Tibial artery (tissue), 4 donors: ENCODE results near the gene LRRC10B.

Experiments
- DNase-seq, 2 donors: peaks; one replicate each; pipeline ENCODE4 v3.0.0-alpha.2; 2019
- H3K27ac ChIP-seq, 2 donors: fragments of 200-600 bp; sonication (generic) in 1 of 2; 1 replicate in 1 of 2; 2 replicates in 1 of 2; pipeline ENCODE4 v1.5.1; 2018 to 2019; ENCODE audit warnings: mild to moderate bottlenecking in 1 of 2
- H3K27me3 ChIP-seq, 2 donors: fragments of 200-600 bp; sonication (generic) in 1 of 2; one replicate each; pipeline versions ENCODE4 v1.5.1 to v1.6.0; 2016 to 2019
- H3K36me3 ChIP-seq, 3 donors: fragments of 200-600 bp; sonication (generic) in 2 of 3; one replicate each; pipeline ENCODE4 v1.5.1; 2016 to 2019; ENCODE audit warnings: mild to moderate bottlenecking in 2 of 3
- H3K4me1 ChIP-seq, 4 donors: fragments of 200-600 bp; sonication (generic) in 2 of 4; 1 replicate in 3 of 4; 2 replicates in 1 of 4; pipeline ENCODE4 v1.5.1; 2016 to 2019
- H3K4me3 ChIP-seq, 2 donors: fragments of 200-600 bp; sonication (generic) in 1 of 2; 1 replicate in 1 of 2; 2 replicates in 1 of 2; pipeline ENCODE4 v1.5.1; 2018 to 2019; ENCODE audit warnings: mild to moderate bottlenecking in 2 of 2
- H3K9me3 ChIP-seq, 3 donors: fragments of 200-600 bp; sonication (generic) in 1 of 3; one replicate each; pipeline ENCODE4 v1.5.1; 2016 to 2019
- CTCF ChIP-seq, 2 experiments: fragments of 200-600 bp in 1 of 2; fragments of 450-650 bp in 1 of 2; IDR thresholded peaks; one replicate each; pipeline ENCODE4 v1.5.1; 2017 to 2019; ENCODE audit warnings: antibody characterized with exemption in 2 of 2, mild to moderate bottlenecking in 1 of 2, moderate library complexity in 1 of 2
- intact Hi-C: fragments of 100-400 bp; cut with DNase I; formaldehyde crosslinking; loops from one replicate; pipeline ENCODE4 v1.15.0; 2023; ENCODE audit warnings: low total_unique reads

LRRC10B gene

DNA sequence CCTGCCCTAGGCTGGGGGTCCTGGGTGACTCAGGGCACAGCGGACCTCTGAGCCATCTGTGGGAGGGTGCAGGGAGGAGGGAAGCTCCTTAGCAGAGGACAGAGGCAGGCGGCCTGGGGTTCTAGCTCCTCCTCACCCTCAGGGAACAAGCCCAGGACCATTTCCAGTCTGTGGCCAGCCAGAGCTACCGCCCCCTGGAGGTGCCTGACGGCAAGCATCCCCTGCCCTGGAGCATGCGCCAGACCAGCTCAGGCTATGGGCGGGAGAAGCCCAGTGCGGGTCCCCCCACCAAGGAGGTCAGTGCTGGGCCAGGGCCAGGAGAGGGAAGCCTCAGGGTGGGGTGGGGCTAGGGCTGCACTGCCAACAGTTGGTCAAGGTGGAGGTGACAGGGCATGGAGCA is 26.0 kb upstream of the LRRC10B start:
- TF ChIP-seq CTCF (IDR thresholded peaks at IDR 0.05), result no peak
- no peak for DNase-seq
- H3K4me1 ChIP-seq, result peaks cover 0 to 11% (median 3%) of the 10 kb centered on the region in 4 donors
- no peaks in the 10 kb centered on the region for H3K9me3 ChIP-seq
- intact Hi-C loops, result no loop called here
- peaks cover 0 to 3% of the 10 kb centered on the region in 2 donors for H3K27me3 ChIP-seq
- H3K36me3 ChIP-seq, result peaks cover 0 to 11% (median 0%) of the 10 kb centered on the region in 3 donors
- H3K4me3 ChIP-seq, result no peak overlapping the region
- H3K27ac ChIP-seq, result no peak overlapping the region

- H3K4me1 ChIP-seq, result peaks cover 0 to 21% (median 14%) of the 10 kb centered on the region in 4 donors
- intact Hi-C loops, result no loop called here
- DNase-seq, result no peak
- peaks cover 0 to 12% (median 0%) of the 10 kb centered on the region in 3 donors for H3K36me3 ChIP-seq
- H3K9me3 ChIP-seq, result no peaks in the 10 kb centered on the region
- H3K27ac ChIP-seq, result no peak overlapping the region
- TF ChIP-seq CTCF (IDR thresholded peaks at IDR 0.05), result no peak
- H3K4me3 ChIP-seq, result no peak overlapping the region
- peaks cover 0 to 3% of the 10 kb centered on the region in 2 donors for H3K27me3 ChIP-seq
Measured at GRCh38 chr11:61484541-61484940, 24.0 kb upstream of the LRRC10B start.

DNA sequence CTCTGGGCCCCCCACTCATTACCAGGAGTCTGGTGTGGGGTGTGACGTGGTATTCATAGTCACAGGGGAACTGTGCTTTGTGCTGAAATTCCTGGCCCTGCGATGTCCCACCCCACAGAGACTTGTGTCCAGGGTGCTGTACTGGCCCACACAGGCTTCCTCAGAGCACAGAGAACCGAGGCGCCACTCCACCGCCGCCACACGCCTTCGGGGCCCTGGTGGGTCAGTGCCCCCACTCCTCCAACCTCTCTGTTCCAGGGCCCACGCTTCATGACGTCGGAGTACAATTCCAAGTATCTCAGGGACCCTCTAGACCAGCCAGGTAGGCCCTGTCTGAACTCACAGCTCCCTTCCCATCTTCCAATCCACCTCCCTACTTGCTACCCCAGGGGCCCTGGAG is 23.5 kb upstream of the LRRC10B start:
- no peak for DNase-seq

GRCh38 chr11:61486011-61486620 is 22.4 kb upstream of the LRRC10B start:
- Histone ChIP-seq H3K27me3 (peaks cover 0 to 3% of the 10 kb centered on the region in 2 donors), H3K4me3 (no peak overlapping the region), H3K36me3 (peaks cover 0 to 12% (median 0%) of the 10 kb centered on the region in 3 donors), H3K4me1 (peaks cover 0 to 34% (median 25%) of the 10 kb centered on the region in 4 donors), H3K27ac (no peak overlapping the region), H3K9me3 (no peaks in the 10 kb centered on the region)
- DNase-seq, result no peak
- no peak for TF ChIP-seq CTCF (IDR thresholded peaks at IDR 0.05)
- intact Hi-C loops, result no loop called here

More for the DNA sequence above, 23.5 kb upstream of the LRRC10B start:
- no peak for TF ChIP-seq CTCF (IDR thresholded peaks at IDR 0.05)
- Histone ChIP-seq H3K4me3 (no peak overlapping the region), H3K27ac (no peak overlapping the region), H3K27me3 (peaks cover 0 to 3% of the 10 kb centered on the region in 2 donors), H3K4me1 (peaks cover 0 to 27% (median 20%) of the 10 kb centered on the region in 4 donors), H3K36me3 (peaks cover 0 to 12% (median 0%) of the 10 kb centered on the region in 3 donors), H3K9me3 (no peaks in the 10 kb centered on the region)
- intact Hi-C loops, result no loop called here

GRCh38 chr11:61486779-61487178 is 21.8 kb upstream of the LRRC10B start:
- no peak overlapping the region for H3K27ac ChIP-seq
- intact Hi-C loops, result no loop called here

More at GRCh38 chr11:61486779-61487178, 21.8 kb upstream of the LRRC10B start:
- TF ChIP-seq CTCF (IDR thresholded peaks at IDR 0.05), result no peak
- Histone ChIP-seq H3K27me3 (peaks cover 0 to 3% of the 10 kb centered on the region in 2 donors), H3K36me3 (peaks cover 0 to 12% (median 0%) of the 10 kb centered on the region in 3 donors), H3K4me1 (peaks cover 0 to 34% (median 25%) of the 10 kb centered on the region in 4 donors), H3K4me3 (no peak overlapping the region), H3K9me3 (no peaks in the 10 kb centered on the region)
- no peak for DNase-seq
